Psoas muscle (tissue), 8 donors: ENCODE measurements around the gene FAM111B. TPM values are rescaled to one million over a fixed set of nuclear protein-coding genes. Genes with fewer than 3 reads are reported as not detected.

Source experiments
- ATAC-seq, 4 donors: fragments of 200-7000 bp; cut with Tn5 transposase; one replicate each; pipeline ENCODE4 v1.9.1; 2020; ENCODE audit warnings: moderate library complexity in 3 of 4, mild to moderate bottlenecking in 2 of 4
- DNase-seq, 2 donors: peaks; one replicate each; pipeline ENCODE4 v3.0.0-alpha.2; 2020
- H3K27ac ChIP-seq: fragments of 200-600 bp; one replicate; pipeline ENCODE4 v1.8.0; 2022
- H3K27me3 ChIP-seq, 3 donors: fragments of 200-600 bp in 1 of 3; one replicate each; pipeline versions ENCODE4 v1.6.1 to v1.8.0; 2013 to 2022; ENCODE audit warnings: low read length in 2 of 3, mild to moderate bottlenecking in 2 of 3, moderate library complexity in 1 of 3; ENCODE audit not compliant: insufficient read depth in 3 of 3
- H3K36me3 ChIP-seq, 2 donors: fragments of 200-600 bp in 1 of 2; one replicate each; pipeline versions ENCODE4 v1.6.1 to v1.8.0; 2013 to 2022; ENCODE audit warnings: low read depth in 1 of 2, mild to moderate bottlenecking in 1 of 2, moderate library complexity in 1 of 2; ENCODE audit not compliant: insufficient read depth in 1 of 2
- H3K4me1 ChIP-seq: fragments of 200-600 bp; one replicate; pipeline ENCODE4 v1.8.0; 2022
- H3K4me3 ChIP-seq: fragments of 200-600 bp; one replicate; pipeline ENCODE4 v1.8.0; 2022; ENCODE audit warnings: mild to moderate bottlenecking
- H3K9me3 ChIP-seq: fragments of 200-600 bp; one replicate; pipeline ENCODE4 v1.8.0; 2022
- CTCF ChIP-seq: fragments of 200-600 bp; IDR thresholded peaks from one replicate; pipeline ENCODE4 v1.8.0; 2022; ENCODE audit warnings: antibody characterized with exemption
- WGBS, 3 donors: extraction: QIAGEN DNeasy Blood & Tissue Kit; methylation state at CpG; one replicate each; pipeline versions ENCODE4 v1.1.6 to v1.1.7; 2013; 5-methylcytosine and 5-hydroxymethylcytosine counted together
- intact Hi-C, 2 donors: fragments of 100-400 bp; cut with DNase I; formaldehyde crosslinking; loops; one replicate each; pipeline versions ENCODE4 v1.11.0 to v1.14.2; 2022
- polyA plus RNA-seq, 3 donors: library from polyadenylated mRNA; stranded (reverse); fragments of 200-250 nt; gene quantifications; one replicate each; pipeline ENCODE4 v1.2.3, GENCODE V29; 2013
- total RNA-seq, 4 donors: library from RNA; stranded (reverse); fragmentation: NEBNext Ultra II Directional in 2 of 4; extraction: Animal tissue kit (Norgen Biotek cat#: 25700) in 2 of 4; gene quantifications; one replicate each; pipeline versions ENCODE4 v1.2.1 to v1.2.4, GENCODE V29; 2021 to 2023
- donor health status: healthy with polysubstance abuse.
- donor health status: DM: no; HTN: no; CAD: no; lungs with moderate emphysema.
- donor health status: Bipolar disorder and iron deficiency.
- donor health status: healthy.
- donor health status: DM: yes; HTN: yes; CAD: no.
- donor health status: DM: no; HTN: no; CAD: no.
- donor health status: DM: no; HTN: no; CAD: no.
- donor health status: DM: yes; HTN: yes; CAD: no.

The FAM111B gene
- total and polyA plus RNA-seq, 7 donors: 0.01 to 0.09 (median 0.05) TPM; not detected in 2

GRCh38 chr11:59152312-59152951 is 45.4 kb downstream of the FAM111B start:
- intact Hi-C loops: loop anchor here in 1 of 2 donors (10.0 kb wide), 1 partner anchor 48 kb away; the partner anchor contains the start of gene FAM111B
- no peak overlapping the region for H3K27ac ChIP-seq
- no peaks in the 10 kb centered on the region for H3K36me3 ChIP-seq

GRCh38 chr11:59154610-59155009 is 47.6 kb downstream of the FAM111B start:
- no peak for ATAC-seq
- intact Hi-C loops: loop anchor here in 1 of 2 donors (5.0 to 10.0 kb wide), 2 partner anchors 50 to 102 kb away; partner anchors contain the start of gene FAM111B

More at GRCh38 chr11:59152312-59152951, 45.4 kb downstream of the FAM111B start:
- WGBS, 3 donors: 91 to 96% (median 94%) methylated on average over 8 of the region's 8 CpGs
- Histone ChIP-seq H3K9me3 (no peaks in the 10 kb centered on the region), H3K4me1 (no peaks in the 10 kb centered on the region), H3K27me3 (no peaks in the 10 kb centered on the region), H3K4me3 (no peak overlapping the region)
- no peak for ATAC-seq
- DNase-seq: no peak
- no peak for TF ChIP-seq CTCF

GRCh38 chr11:59157433-59157832 is 50.4 kb downstream of the FAM111B start:
- ATAC-seq (no peak), DNase-seq (no peak)
- Histone ChIP-seq H3K4me3 (no peak overlapping the region), H3K9me3 (no peaks in the 10 kb centered on the region), H3K4me1 (no peaks in the 10 kb centered on the region), H3K27me3 (no peaks in the 10 kb centered on the region), H3K27ac (no peak overlapping the region), H3K36me3 (no peaks in the 10 kb centered on the region)
- intact Hi-C loops: loop anchor here in 1 of 2 donors (5.0 to 10.0 kb wide), 2 partner anchors 53 to 105 kb away; partner anchors contain the start of gene FAM111B
- TF ChIP-seq CTCF: no peak
- 67 to 78% (median 77%) methylated on average over 3 of the region's 3 CpGs for WGBS, 3 donors

More at GRCh38 chr11:59154610-59155009, 47.6 kb downstream of the FAM111B start:
- Histone ChIP-seq H3K4me1 (no peaks in the 10 kb centered on the region), H3K27me3 (no peaks in the 10 kb centered on the region), H3K36me3 (no peaks in the 10 kb centered on the region), H3K4me3 (no peak overlapping the region), H3K9me3 (no peaks in the 10 kb centered on the region), H3K27ac (no peak overlapping the region)
- TF ChIP-seq CTCF: no peak
- DNase-seq: no peak
- WGBS, 3 donors: 78 to 79% (median 79%) methylated on average over 5 of the region's 5 CpGs

- H3K4me1 ChIP-seq: no peaks in the 10 kb centered on the region
- intact Hi-C loops: loop anchor here in 1 of 2 donors (5.0 to 10.0 kb wide), 2 partner anchors 54 to 106 kb away; partner anchors contain the start of gene FAM111B
- H3K4me3 ChIP-seq: no peak overlapping the region
- peak in 1 of 2 donors; percentile 49 for DNase-seq
- H3K27me3 ChIP-seq: no peaks in the 10 kb centered on the region
- H3K9me3 ChIP-seq: no peaks in the 10 kb centered on the region
- TF ChIP-seq CTCF: peak; percentile 82
- WGBS, 3 donors: 40 to 46% (median 42%) methylated on average over 8 of the region's 8 CpGs
- no peaks in the 10 kb centered on the region for H3K36me3 ChIP-seq
- H3K27ac ChIP-seq: no peak overlapping the region
- ATAC-seq: peak; percentile 67 to 88 (median 74)
Observed at GRCh38 chr11:59158206-59159068, 51.4 kb downstream of the FAM111B start.
